IPS DF 4.7 (cell line): ENCODE measurements around the gene LCA5L.
"Not testable (repeated sequence)": the region's sequence is repeated elsewhere in the genome, so short reads cannot be mapped to it uniquely, and the experiment has no call there.

Experiments used
- DNase-seq: peaks from one replicate; pipeline ENCODE4 v3.0.0-alpha.2; 2013; ENCODE audit warnings: low spot score; ENCODE audit errors: extremely low read depth

LCA5L gene

DNA sequence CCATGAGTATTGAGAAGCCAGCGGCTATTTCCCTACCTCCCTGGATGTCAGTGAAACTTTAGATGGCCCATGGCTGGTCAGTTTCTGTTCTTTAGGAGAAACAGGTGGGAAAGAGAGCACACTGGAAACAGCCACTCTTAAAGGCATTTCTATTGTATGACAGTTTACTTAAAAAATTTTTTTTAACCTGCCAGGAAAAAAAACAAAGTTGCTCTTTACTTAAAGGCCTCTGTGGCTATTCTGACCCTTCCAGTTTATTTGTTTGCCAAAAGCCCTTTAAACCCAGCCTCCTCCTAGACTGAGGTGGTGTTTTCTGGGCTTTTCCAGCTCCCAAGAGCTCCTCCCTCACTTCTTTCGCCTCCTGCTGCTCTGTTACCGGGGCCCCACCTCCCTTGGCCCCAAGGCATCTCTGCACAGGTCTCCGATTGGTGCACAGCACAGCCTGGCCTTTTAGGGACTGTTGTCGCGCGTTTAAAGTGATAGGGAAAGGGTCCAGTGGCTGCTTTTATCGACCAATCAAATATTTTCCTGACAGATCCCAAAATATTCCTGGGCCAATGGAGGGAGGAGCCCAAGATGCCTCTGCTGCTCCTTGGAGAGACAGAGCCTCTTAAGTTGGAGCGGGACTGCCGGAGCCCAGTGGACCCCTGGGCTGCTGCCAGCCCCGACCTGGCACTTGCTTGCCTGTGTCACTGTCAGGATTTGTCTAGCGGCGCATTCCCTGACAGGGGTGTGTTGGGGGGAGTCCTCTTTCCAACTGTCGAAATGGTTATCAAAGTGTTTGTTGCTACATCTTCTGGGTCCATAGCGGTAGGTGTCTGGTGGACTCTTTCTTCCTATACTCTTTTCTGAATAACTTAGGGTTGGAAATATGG lies 6.0 kb upstream of the LCA5L start, which contains the start of gene SH3BGR:
SH3BGR (plus strand) TSS at position 639 of the 875 bp plus-strand sequence; CDS start at position 766, 127 bp downstream.
- DNase-seq: peak; percentile 33

- no peak for DNase-seq
These were observed 1.7 kb upstream of the LCA5L start for GRCh38 chr21:39447264-39447663.

DNA sequence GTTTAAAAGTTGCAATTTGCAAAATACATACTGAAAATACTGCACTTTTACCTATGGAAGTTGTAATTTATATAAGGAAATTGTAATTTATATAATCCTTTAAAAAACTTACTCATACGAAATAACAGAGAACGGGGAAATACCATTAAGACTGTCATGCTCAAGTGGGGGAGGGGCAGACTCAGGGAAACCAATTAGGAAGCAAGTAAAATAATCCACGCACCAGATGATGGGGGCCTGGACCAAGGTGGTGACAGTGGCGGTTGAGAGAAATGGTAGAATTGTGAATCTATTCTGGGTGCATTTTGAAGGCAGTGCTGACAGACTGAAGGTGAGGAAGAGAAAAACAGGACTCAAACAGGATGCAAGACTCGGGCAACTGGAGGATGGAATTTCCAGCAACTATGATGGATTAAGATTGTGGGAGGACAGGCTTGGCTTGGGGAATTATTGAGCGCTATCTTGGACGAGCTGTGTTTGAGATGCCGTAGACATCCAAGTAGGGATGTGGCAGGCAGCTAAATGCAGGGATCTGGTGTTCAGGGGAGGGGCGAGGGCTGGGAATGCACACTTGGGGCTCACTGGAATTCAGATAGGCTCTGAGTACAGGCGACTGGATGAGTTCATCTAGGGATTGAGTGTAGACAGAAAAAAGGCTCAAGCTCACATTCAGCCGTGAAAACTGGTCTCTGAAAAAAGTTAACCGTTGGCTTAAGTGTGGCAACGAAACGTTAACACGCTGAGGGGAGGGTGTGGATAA lies 977 bp downstream of the LCA5L start:
- no peak for DNase-seq

GRCh38 chr21:39441502-39442475 lies 3.8 kb downstream of the LCA5L start:
- no peak for DNase-seq

DNA sequence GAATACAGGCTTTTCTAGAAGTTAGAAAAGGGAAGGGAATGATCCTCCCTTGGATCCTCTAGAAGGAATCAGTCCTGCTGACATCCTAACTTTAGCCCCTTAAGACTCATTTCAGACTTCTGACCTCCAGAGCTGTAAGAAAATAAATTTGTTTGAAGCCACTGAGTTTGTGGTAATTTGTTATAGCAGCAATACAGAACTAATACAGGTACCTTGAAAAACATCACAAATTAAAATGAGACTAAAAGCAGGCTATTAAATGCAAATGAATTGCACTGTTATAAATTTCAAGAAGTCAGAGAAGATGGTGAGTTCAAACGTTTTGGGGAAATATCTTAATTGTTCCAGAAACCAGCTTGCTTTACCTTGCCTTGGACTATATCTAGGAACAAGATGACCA lies 6.3 kb downstream of the LCA5L start:
- no peak for DNase-seq

DNA sequence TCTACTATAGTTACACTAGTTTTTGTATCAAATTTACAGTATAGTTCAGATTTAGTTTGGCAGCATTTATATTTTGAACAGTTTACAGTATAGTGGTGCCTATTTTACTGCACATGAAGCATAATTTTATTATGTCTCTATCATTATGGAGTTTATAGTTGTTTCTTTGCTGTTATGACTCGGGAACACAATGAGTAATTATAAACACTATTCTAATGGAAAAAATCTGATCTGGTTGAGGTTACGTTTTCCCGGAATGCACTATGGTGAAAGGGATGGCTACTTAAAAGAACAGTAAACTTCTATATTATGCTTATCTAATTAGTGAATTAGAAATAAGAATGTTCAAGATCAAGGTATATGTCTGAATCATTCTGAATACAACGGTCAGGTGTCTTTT lies 10.6 kb downstream of the LCA5L start:
- no peak for DNase-seq

DNA sequence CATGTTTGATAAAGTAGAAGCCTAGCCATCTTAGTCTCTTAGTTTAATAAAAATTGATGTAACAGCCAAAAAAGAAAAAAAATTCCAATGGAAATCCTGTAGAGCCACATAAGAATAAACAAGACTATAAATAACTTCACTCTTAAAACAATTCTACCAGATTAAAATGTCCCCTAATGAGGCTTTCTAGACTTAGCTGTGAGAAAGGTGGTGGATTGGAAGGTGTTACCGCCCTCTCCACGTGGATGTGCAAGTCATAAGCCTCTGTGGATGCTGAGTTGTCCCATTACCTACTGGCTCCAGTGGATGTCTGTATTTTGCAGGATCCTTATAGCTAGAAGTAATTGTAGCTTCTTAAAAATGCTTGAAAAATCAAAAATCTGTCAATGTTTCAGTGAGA lies 14.6 kb downstream of the LCA5L start:
- DNase-seq: no peak

GRCh38 chr21:39430457-39430856 lies 15.1 kb downstream of the LCA5L start:
- no peak for DNase-seq

GRCh38 chr21:39430016-39430415 lies 15.6 kb downstream of the LCA5L start:
- no peak for DNase-seq

DNA sequence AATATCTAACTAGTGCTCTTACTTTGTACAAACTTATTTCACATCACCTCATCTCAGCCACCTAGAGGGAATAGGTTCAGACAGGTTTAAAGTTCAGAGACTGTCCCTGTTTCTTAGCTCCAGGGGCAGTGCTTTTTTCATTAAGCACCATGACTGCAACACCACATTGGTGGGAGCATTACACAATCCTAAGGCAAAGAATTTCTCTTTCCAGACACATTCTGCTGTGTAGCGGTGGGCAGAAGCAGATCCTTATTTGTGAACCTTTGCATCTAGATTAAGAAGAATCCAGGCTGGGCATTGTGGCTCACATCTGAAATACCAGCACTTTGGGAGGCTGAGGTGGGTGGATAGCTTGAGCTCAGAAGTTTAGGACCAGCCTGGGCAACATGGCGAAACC lies 16.1 kb downstream of the LCA5L start:
- no peak for DNase-seq

- no peak for DNase-seq
These were observed 22.9 kb downstream of the LCA5L start for GRCh38 chr21:39422527-39423241.

DNA sequence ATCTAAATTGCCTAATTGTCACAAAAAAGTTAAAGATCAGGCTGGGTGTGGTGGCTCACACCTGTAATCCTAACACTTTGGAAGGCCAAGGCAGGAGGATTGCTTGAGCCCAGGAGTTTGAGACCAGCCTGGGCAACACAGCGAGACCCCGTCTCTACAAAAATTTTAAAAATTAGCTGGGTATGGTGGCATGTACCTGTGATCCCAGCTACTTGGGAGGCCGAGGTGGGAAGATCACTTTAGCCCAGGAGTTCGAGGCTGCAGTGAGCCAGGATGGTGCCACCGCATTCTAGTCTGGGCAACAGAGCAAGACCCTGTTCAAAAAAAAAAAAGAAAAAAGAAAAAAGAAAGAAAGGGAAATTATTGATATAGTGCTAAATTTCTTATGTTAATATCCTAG lies 26.4 kb downstream of the LCA5L start:
- not testable (repeated sequence) for DNase-seq

DNA sequence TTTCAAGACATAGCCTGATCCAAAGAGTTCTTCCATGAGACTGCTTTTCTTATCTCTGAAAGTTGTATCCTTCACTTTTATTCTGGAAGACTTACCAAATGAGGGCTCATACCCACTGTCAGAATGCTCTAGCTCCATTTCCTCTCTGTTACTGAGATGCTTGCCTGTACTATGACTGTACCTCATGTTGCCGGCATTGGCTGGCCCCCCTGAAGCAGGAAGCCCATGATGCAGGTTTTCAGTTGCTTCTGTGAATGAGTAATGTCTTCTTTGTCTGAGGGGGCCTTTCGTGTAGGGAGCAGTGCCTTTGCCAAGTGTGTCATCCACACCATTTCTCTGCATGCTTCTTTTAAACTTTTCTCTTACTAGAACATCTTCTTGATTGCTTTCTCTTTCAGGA lies 39.5 kb downstream of the LCA5L start:
- no peak for DNase-seq

- DNase-seq: no peak
These were observed 45.4 kb downstream of the LCA5L start for GRCh38 chr21:39400173-39400572.

DNA sequence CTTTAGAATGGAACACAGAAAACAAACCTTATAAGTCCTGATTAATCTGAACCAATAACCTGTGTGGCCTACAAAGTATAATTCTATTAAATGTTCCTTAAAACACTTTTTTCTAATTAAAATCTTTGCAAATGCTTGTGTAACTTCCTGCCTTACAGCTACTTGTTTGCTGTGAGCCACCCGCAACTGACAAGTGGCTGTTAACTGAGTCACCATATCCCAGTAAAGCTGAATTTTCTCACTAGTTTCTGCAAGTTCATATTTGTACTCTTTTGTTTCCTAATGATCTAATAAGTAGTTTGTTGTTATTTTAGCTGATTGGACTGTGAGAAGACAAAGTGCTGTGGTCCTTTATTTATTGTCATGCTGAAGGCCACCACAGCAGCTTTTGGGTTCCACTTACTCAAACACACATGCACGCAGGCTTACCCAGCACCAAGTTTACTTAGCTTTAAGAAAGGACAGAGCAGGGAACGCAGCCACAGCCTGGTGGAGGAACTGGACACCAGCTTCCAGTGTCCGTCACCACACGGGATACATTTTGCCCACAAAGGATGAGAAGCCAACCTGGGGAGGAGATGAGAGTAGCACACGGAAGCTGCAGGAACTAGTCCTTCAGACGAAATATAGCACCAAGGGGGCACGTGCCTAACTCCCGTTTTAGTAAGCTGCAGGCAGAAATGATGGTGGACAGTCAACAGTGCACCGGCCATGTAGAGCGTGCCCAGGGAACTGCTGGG lies 47.8 kb downstream of the LCA5L start:
- no peak for DNase-seq

- DNase-seq: no peak
These were observed 52.6 kb downstream of the LCA5L start for GRCh38 chr21:39392981-39393380.

DNA sequence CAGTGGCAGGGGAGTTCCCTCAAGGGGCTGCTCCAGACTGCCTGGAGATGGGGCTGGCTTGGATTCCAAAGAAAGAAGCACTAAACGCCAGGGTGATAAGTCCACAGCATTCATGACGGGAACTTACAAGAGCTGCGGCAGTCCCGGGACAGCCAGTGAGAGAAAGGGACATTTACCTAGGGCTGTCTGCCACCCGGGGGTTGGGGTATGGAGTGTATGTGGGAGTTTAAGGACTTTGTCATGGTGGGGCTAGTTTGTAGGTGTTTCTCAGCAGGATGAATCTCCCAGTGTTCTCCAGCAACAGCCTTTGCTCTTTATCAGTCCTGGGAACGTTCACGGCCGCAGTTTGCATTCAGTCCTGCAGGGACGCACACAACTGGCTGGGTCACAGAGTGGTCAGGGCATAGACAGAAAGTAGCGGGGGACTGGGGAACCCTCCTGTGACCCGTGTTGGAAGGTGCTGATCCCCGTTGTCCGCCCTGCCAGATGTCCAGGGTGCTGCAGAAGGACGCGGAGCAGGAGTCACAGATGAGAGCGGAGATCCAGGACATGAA lies 55.3 kb downstream of the LCA5L start:
- DNase-seq: no peak

GRCh38 chr21:39388811-39389155 lies 56.8 kb downstream of the LCA5L start:
- no peak for DNase-seq

GRCh38 chr21:39388038-39388810 lies 57.4 kb downstream of the LCA5L start:
- DNase-seq: peak; percentile 80
